ENCODE results near the gene EXOC4. TPM values are rescaled to one million over a fixed set of nuclear protein-coding genes. Genes with fewer than 3 reads are reported as not detected.

Gene EXOC4
- total RNA-seq, 1 donor from 2014 or later = 65.0 TPM

DNA sequence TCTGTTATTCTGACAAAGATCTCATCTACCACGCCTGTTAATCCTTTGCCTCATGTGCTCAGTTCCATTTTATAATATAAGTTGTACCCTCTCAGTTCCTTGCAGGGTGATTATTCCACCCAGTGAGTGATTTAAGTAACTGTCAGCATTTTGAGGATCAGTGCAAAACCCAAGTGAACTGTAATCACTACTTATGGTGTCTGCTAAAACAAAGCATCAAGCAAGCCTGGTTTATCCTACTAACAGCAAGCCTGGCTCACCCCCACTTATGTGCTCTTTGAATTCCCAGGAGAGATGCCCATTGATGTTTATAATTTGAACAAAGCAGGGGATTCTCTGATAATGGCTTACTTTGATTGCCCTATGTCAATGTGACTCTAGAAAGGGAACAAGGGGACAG is 687.5 kb downstream of the EXOC4 start:
- no peaks in the 10 kb centered on the region for H3K9me3 Mint-ChIP-seq
- DNase-seq (ENCODE audit: low spot score) = no peak
- H3K4me1 Mint-ChIP-seq (ENCODE audit: low read depth) = no peaks in the 10 kb centered on the region
- no peak overlapping the region for H3K27ac Mint-ChIP-seq
- intact Hi-C loops (cut with micrococcal nuclease) = no loop called here
- no peaks in the 10 kb centered on the region for H3K27me3 Mint-ChIP-seq (ENCODE audit: low read depth)
- H3K4me3 Mint-ChIP-seq (ENCODE audit: low read depth) = no peak overlapping the region
- no peaks in the 10 kb centered on the region for H3K36me3 Mint-ChIP-seq (ENCODE audit: low read depth)

DNA sequence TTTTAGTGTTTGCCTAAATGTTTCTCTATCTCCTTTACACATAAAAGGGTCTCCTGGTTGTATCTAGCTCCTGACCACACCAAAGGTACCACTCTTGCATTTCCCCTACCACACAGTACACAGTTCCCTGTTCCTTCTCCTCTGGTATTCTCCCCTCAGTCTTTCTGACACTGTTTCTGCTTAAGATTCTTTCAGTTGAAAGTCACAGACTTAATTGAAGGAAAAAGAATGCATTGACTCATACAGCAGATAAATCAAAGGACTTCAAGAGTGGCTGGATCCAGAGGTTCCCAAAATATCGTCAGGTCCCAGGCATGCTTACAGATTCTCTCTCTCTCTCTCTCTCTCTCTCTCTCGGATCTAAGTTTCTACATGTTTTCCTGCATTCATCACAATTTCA is 688.6 kb downstream of the EXOC4 start:
- intact Hi-C loops (cut with micrococcal nuclease) = no loop called here
- Mint-ChIP-seq H3K4me1 (ENCODE audit: low read depth) (no peaks in the 10 kb centered on the region), H3K27ac (no peak overlapping the region), H3K4me3 (ENCODE audit: low read depth) (no peak overlapping the region), H3K9me3 (no peaks in the 10 kb centered on the region), H3K36me3 (ENCODE audit: low read depth) (no peaks in the 10 kb centered on the region), H3K27me3 (ENCODE audit: low read depth) (no peaks in the 10 kb centered on the region)
- no peak for DNase-seq (ENCODE audit: low spot score)

DNA sequence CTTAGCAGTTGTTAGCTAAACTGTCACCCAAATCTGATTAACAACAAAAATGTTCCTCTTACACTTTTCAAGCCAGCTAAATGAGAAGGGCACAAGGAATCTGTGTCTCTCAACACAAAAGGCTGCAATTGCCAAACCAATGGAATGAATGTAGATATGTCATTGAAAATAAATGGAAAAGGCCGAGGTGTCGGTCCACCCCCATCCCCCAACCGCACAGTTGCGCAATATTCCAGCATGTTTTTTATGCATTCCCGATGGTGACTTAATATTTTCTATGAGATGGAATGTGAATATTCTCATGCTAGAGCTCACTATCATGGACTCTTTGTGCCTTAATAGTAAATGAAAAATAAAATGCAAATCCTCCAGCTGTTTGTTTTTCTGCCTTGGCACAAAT is 692.6 kb downstream of the EXOC4 start:
- Mint-ChIP-seq H3K4me1 (ENCODE audit: low read depth) (no peaks in the 10 kb centered on the region), H3K27ac (no peak overlapping the region), H3K36me3 (ENCODE audit: low read depth) (no peaks in the 10 kb centered on the region), H3K9me3 (no peaks in the 10 kb centered on the region), H3K27me3 (ENCODE audit: low read depth) (no peaks in the 10 kb centered on the region), H3K4me3 (ENCODE audit: low read depth) (no peak overlapping the region)
- no peak for DNase-seq (ENCODE audit: low spot score)
- intact Hi-C loops (cut with micrococcal nuclease) = no loop called here

DNA sequence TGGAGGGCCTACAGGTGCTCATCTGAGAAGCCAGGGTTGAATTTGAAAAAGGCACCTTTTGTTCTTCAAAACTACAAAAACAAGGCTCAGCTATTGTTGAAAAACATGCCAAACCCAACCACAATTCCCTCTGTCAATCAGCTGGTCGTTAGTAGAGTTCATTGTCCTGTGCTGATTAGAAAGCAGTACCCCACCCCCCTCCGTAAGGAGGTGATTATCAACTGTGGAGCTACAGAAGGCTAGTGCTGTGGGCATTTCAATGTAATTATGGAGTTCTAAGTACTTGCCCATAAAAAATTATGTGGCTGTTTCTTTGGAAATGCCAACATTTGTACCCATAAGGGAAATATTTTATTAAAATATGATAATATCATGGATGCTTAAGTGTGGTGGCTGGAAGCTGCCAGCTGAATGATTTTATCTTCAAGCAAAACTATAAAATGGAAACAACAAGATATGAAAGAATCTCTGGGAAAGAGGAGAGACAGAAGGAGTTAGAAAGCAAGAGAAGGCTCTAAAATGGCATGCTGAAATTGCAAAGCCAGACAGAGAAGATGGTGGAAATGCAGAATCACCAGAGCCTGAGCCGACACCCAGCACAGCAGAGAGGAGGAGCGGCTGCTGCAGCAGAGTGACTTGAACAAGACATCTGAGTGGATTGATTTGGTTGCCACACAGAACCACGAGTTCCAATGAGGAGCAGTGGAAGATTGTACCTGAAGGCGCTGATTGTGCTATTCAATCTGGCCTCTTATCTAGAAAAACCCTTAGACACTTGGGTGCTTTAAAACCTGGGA is 694.8 kb downstream of the EXOC4 start:
- Mint-ChIP-seq H3K4me3 (ENCODE audit: low read depth) (no peak overlapping the region), H3K4me1 (ENCODE audit: low read depth) (no peaks in the 10 kb centered on the region), H3K36me3 (ENCODE audit: low read depth) (no peaks in the 10 kb centered on the region), H3K9me3 (no peaks in the 10 kb centered on the region), H3K27me3 (ENCODE audit: low read depth) (no peaks in the 10 kb centered on the region), H3K27ac (no peak overlapping the region)
- intact Hi-C loops (cut with micrococcal nuclease) = no loop called here
- no peak for DNase-seq (ENCODE audit: low spot score)

DNA sequence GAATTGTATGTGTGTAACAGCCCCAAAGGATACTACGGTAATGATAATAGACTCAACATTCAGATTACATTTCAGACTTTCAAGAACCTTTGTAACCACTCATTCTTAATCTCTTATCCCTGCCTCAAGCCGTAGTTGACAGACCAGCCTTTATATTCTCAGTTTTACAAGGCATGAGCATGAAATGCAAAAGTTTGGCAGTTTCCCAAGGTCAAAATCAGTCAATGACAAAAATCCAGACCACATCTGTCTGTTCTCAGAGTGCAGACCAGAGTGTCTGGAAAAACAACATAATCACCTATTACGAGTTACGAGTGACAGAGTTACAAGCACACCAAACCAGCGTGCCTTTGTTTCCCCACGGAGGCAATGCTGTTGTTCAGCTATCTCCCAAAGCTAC is 695.7 kb downstream of the EXOC4 start:
- no peaks in the 10 kb centered on the region for H3K9me3 Mint-ChIP-seq
- no peak overlapping the region for H3K4me3 Mint-ChIP-seq (ENCODE audit: low read depth)
- no peaks in the 10 kb centered on the region for H3K36me3 Mint-ChIP-seq (ENCODE audit: low read depth)
- no peak for DNase-seq (ENCODE audit: low spot score)
- intact Hi-C loops (cut with micrococcal nuclease) = no loop called here
- H3K27me3 Mint-ChIP-seq (ENCODE audit: low read depth) = no peaks in the 10 kb centered on the region
- H3K27ac Mint-ChIP-seq = no peak overlapping the region
- H3K4me1 Mint-ChIP-seq (ENCODE audit: low read depth) = no peaks in the 10 kb centered on the region

DNA sequence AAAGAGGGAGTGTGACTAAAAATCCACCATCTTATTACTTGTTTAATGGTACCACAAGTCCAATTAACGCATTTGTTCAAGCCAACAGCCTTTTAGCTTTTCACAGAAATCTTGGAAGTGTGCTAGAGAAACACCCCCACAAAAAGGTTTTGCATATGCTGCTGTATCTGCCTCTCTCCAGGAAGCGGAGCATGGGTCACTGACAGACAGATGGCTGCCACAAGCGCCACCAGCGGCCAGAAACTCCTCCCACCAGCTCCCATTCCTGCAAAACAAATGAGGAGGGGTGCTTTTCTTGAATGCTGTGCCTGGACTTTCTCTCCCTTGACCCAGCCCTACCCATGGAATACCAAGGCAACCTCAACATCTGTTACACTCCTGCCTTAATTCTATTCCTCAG is 698.0 kb downstream of the EXOC4 start:
- no peak overlapping the region for H3K27ac Mint-ChIP-seq
- no peaks in the 10 kb centered on the region for H3K4me1 Mint-ChIP-seq (ENCODE audit: low read depth)
- H3K4me3 Mint-ChIP-seq (ENCODE audit: low read depth) = no peak overlapping the region
- no peak for DNase-seq (ENCODE audit: low spot score)
- no peaks in the 10 kb centered on the region for H3K36me3 Mint-ChIP-seq (ENCODE audit: low read depth)
- intact Hi-C loops (cut with micrococcal nuclease) = no loop called here
- H3K9me3 Mint-ChIP-seq = peaks cover 4% of the 10 kb centered on the region
- H3K27me3 Mint-ChIP-seq (ENCODE audit: low read depth) = no peaks in the 10 kb centered on the region

DNA sequence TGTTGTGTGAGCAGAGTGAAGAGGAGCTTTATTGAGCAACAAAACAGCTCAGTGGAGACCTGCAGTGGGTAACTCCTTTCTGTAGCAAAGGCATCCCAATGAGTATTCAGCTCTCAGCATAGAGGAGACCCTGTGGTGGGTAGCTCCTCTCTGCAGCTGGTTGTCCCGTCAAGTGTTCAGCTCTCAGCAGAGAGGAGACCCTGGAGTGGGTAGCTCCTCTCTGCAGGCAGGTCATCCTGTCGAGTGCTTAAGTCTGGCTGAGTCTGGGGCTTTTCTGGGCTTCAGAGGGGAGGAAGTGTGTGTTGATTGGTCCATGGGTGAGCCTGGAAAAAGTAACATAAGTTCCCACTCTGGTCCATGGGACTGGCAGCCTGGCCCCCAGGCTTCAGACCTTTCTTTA is 702.3 kb downstream of the EXOC4 start:
- Mint-ChIP-seq H3K27me3 (ENCODE audit: low read depth) (no peaks in the 10 kb centered on the region), H3K4me3 (ENCODE audit: low read depth) (no peak overlapping the region), H3K27ac (no peak overlapping the region), H3K4me1 (ENCODE audit: low read depth) (no peaks in the 10 kb centered on the region), H3K36me3 (ENCODE audit: low read depth) (no peaks in the 10 kb centered on the region), H3K9me3 (peaks cover 4% of the 10 kb centered on the region)
- intact Hi-C loops (cut with micrococcal nuclease) = no loop called here
- DNase-seq (ENCODE audit: low spot score) = no peak

DNA sequence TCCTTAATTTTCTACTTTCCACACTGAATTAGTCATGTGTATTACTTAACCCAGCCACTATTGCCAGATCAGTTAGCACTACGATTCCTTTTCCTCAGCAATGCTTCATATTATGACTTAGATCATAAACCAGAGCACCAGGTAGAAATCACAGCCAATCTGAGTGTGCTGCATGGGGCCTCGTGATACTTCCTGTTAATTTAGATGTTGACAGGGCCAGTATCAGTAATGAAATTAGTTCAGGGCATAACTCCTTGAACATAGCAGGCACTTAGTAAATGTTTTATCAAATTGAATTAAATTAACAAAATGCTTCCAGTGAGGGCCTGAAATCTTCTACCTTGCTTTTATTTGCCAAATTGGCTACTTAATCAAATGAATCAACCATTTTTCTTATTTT is 705.0 kb downstream of the EXOC4 start:
- H3K4me3 Mint-ChIP-seq (ENCODE audit: low read depth) = no peak overlapping the region

DNA sequence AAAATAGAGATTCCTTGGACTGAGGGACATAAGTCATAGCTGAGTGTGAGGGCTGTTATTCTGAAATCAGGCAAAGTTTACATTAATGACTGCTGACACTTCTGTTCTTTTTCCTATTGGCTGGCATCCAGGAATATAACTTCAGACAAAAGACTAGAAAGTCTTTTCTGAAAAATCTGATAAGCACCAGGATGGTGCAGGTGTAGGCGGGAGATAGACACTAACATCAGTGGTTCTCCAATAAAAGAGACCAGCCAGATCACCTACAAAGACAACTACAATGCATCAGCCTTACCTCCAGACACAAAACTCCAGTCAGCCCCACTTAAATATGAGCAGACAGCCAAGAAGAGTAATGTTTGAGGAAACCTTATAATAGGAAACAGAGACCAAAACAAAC is 705.9 kb downstream of the EXOC4 start:
- Mint-ChIP-seq H3K4me3 (ENCODE audit: low read depth) (no peak overlapping the region), H3K27ac (no peak overlapping the region), H3K4me1 (ENCODE audit: low read depth) (peaks cover 4% of the 10 kb centered on the region), H3K36me3 (ENCODE audit: low read depth) (no peaks in the 10 kb centered on the region), H3K27me3 (ENCODE audit: low read depth) (no peaks in the 10 kb centered on the region), H3K9me3 (peaks cover 4% of the 10 kb centered on the region)
- intact Hi-C loops (cut with micrococcal nuclease) = no loop called here
- no peak for DNase-seq (ENCODE audit: low spot score)

More for the DNA sequence above, 705.0 kb downstream of the EXOC4 start:
- H3K9me3 Mint-ChIP-seq = peaks cover 4% of the 10 kb centered on the region
- H3K36me3 Mint-ChIP-seq (ENCODE audit: low read depth) = no peaks in the 10 kb centered on the region
- H3K27me3 Mint-ChIP-seq (ENCODE audit: low read depth) = no peaks in the 10 kb centered on the region
- peaks cover 4% of the 10 kb centered on the region for H3K4me1 Mint-ChIP-seq (ENCODE audit: low read depth)
- no peak for DNase-seq (ENCODE audit: low spot score)
- no peak overlapping the region for H3K27ac Mint-ChIP-seq
- intact Hi-C loops (cut with micrococcal nuclease) = no loop called here

DNA sequence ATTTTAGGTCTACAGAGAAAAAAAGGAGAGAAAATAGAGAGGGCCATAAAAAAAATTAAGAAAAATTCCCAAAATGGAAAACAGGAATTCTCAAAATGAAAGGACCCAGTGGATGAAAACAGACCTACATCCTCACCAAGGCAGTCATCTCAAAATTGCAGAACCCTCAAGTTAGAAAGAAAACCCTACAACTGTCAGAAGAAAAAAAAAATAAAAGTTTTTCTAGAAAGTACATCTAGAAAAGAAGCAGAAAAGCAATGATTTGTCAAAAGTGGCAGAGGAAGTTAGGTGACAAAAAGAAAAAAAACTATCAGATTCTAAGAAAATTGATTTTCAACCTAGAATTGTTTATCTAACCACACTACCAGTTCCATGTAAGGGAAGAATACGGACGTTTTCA is 706.6 kb downstream of the EXOC4 start:
- Mint-ChIP-seq H3K36me3 (ENCODE audit: low read depth) (no peaks in the 10 kb centered on the region), H3K27ac (no peak overlapping the region), H3K9me3 (peaks cover 4% of the 10 kb centered on the region), H3K4me1 (ENCODE audit: low read depth) (peaks cover 4% of the 10 kb centered on the region), H3K27me3 (ENCODE audit: low read depth) (no peaks in the 10 kb centered on the region), H3K4me3 (ENCODE audit: low read depth) (no peak overlapping the region)
- intact Hi-C loops (cut with micrococcal nuclease) = no loop called here
- DNase-seq (ENCODE audit: low spot score) = no peak

DNA sequence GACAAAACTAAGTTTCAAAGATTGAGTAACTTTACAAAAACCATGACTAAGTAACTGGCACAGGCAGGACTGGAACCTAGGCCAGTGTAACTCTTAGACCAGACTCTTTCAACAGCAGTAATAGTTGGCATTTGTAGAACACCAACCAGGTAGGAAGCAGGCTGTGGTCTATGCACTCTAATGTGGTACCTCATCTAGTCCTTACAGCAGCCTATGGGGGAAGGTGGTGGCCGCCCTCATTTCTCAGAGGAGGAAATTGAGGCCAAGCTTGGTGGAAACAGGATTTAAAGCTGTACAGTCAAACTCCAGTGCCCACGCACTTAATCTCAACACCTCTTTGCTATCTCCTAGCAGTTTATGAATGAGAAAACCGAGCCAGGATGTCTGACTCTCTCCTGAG is 708.8 kb downstream of the EXOC4 start:
- Mint-ChIP-seq H3K9me3 (peaks cover 18% of the 10 kb centered on the region), H3K4me3 (ENCODE audit: low read depth) (no peak overlapping the region), H3K27me3 (ENCODE audit: low read depth) (no peaks in the 10 kb centered on the region), H3K36me3 (ENCODE audit: low read depth) (no peaks in the 10 kb centered on the region), H3K27ac (no peak overlapping the region), H3K4me1 (ENCODE audit: low read depth) (peaks cover 4% of the 10 kb centered on the region)
- intact Hi-C loops (cut with micrococcal nuclease) = no loop called here
- DNase-seq (ENCODE audit: low spot score) = no peak

DNA sequence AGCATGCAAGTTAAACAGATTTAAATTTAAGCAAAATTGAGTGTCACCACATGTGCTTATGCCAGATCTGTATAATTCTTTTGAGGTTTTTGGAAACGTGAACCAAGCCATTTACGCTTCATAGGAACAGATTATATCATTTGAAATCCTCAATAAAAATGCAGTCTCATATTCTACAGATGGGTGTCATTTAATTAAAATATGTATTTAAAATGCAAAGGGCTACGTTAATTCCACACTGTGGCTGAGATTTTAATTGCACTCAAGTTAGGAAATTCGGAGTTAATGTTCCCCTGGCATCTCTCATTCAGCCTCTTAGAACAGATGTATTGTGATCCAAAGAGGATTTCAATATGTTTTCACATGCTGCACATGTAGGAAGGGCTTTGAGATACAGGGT is 709.8 kb downstream of the EXOC4 start:
- Mint-ChIP-seq H3K27me3 (ENCODE audit: low read depth) (no peaks in the 10 kb centered on the region), H3K27ac (no peak overlapping the region), H3K9me3 (peaks cover 26% of the 10 kb centered on the region), H3K4me3 (ENCODE audit: low read depth) (no peak overlapping the region), H3K36me3 (ENCODE audit: low read depth) (no peaks in the 10 kb centered on the region), H3K4me1 (ENCODE audit: low read depth) (peaks cover 4% of the 10 kb centered on the region)
- no peak for DNase-seq (ENCODE audit: low spot score)
- intact Hi-C loops (cut with micrococcal nuclease) = no loop called here

DNA sequence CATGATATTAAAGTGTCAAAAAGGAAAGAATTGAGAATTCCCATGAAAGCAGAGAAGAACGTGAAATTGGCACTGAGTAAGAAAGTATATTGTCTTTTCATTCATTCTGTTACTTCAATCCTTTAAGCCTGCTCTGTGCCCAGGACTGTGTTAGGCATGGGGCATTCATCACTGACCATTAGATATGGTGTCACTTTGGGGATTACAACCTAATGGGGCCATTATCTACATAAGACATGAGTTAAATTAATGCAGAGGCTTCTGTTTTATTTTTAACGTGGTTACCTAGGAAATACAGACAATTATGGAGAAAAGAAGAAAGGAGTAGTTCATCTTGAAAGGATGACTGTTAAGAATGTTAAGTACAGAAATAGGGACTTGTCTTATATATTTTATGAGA is 710.8 kb downstream of the EXOC4 start:
- Mint-ChIP-seq H3K4me3 (ENCODE audit: low read depth) (no peak overlapping the region), H3K36me3 (ENCODE audit: low read depth) (no peaks in the 10 kb centered on the region)
- intact Hi-C loops (cut with micrococcal nuclease) = no loop called here

DNA sequence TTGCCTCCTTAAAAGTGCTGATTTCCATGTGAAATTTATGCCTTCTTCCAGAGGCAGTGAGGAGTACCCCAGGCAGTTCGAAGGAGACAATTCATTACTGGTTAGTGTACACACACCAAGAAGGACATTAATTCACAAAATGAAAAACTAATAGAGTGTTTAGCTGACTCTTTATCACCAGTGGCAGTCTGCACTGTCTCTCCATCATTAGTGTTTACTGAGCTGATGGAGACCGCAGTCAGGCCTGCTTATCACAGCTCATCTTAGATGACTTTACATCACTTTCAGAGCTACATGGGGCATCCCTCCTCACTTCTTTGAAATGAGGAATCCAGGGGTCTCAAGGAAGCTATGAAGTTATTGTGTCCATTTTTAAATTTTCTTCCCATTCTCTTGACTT is 718.7 kb downstream of the EXOC4 start:
- Mint-ChIP-seq H3K4me1 (ENCODE audit: low read depth) (no peaks in the 10 kb centered on the region), H3K9me3 (peaks cover 20% of the 10 kb centered on the region), H3K27ac (no peak overlapping the region), H3K36me3 (ENCODE audit: low read depth) (no peaks in the 10 kb centered on the region), H3K4me3 (ENCODE audit: low read depth) (no peak overlapping the region), H3K27me3 (ENCODE audit: low read depth) (no peaks in the 10 kb centered on the region)
- DNase-seq (ENCODE audit: low spot score) = no peak
- intact Hi-C loops (cut with micrococcal nuclease) = no loop called here

More for the DNA sequence above, 710.8 kb downstream of the EXOC4 start:
- Mint-ChIP-seq H3K27ac (no peak overlapping the region), H3K27me3 (ENCODE audit: low read depth) (no peaks in the 10 kb centered on the region), H3K9me3 (peaks cover 28% of the 10 kb centered on the region), H3K4me1 (ENCODE audit: low read depth) (peaks cover 4% of the 10 kb centered on the region)
- DNase-seq (ENCODE audit: low spot score) = no peak
